HUDEP-2 (cell line): ENCODE measurements around the gene DCLK2.

ENCODE experiments used
- DNase-seq, 76 experiments: peaks; one replicate each; lab custom pipeline; 2025; ENCODE audit not compliant: unreplicated experiment in 76 of 76; lab: John Stamatoyannopoulos, UW

The DCLK2 gene

GRCh38 chr4:150234246-150234645 lies 156.0 kb downstream of the DCLK2 start:
- DNase-seq, result no peak

DNA sequence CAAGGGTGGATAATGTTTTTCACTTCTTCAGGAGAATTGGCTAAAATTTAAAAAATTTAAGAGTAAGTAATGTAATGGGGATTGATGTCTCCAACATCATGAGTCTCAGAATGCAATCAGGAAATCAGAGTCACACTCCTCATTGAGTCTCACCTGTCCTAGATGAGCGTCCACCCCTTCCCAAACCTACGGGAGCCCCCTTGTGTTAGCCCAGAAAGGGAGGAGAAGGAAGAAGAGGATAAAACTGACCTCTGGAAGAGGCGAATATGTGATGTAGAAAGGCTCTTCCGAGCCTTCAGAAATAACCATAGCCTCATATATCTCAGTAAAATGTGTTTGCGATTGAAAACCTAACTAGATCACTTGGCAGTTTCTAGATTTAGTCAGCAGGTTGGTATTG lies 157.1 kb downstream of the DCLK2 start:
- DNase-seq, result no peak

DNA sequence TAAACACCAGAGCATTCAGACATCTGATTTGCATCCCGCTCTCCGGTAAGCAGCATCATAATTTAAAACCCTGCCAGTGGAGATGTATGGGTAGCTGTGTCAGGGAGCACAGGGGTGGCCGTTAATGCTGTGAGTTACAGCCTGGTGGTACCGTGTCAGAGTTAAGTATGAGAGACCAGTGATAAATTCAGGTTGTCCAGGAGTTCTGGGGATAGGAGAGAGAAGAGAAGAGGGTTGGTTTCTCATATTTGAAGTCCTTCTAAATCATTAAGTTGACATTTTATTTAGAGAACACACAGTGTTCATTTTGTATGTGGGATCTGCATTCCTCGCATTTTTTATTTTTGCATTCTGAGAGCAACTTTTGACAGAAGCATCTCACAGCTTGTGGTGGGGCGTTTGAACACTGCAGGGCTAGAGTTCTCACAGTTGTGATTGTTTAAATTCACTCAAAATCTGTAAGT lies 157.6 kb downstream of the DCLK2 start:
- DNase-seq, result no peak

- DNase-seq, result no peak
Observed at GRCh38 chr4:150236626-150237025, 158.4 kb downstream of the DCLK2 start.

- DNase-seq, result peak in 1 of 76 experiments; percentile 2
Observed at GRCh38 chr4:150237110-150237872, 159.0 kb downstream of the DCLK2 start.

DNA sequence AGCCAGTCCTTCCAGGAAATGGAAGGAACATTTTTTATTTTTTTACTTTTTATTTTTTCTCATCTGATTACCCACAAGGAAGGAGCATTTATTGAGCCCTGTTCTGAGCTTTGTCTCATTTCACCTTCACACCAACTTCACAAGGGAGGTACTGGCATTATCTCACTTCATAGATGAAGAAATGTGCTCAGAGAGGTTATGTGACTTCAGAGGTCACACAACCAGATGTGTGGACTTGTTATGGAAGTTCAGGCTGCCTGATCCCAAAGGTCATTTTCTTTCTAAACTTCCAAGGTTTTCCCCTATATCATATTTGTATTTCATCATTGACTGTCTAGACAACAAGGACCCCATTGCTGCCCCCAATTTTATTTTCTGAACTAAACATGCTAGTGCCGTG lies 160.3 kb downstream of the DCLK2 start:
- DNase-seq, result no peak

GRCh38 chr4:150240011-150240410 lies 161.8 kb downstream of the DCLK2 start:
- DNase-seq, result no peak

DNA sequence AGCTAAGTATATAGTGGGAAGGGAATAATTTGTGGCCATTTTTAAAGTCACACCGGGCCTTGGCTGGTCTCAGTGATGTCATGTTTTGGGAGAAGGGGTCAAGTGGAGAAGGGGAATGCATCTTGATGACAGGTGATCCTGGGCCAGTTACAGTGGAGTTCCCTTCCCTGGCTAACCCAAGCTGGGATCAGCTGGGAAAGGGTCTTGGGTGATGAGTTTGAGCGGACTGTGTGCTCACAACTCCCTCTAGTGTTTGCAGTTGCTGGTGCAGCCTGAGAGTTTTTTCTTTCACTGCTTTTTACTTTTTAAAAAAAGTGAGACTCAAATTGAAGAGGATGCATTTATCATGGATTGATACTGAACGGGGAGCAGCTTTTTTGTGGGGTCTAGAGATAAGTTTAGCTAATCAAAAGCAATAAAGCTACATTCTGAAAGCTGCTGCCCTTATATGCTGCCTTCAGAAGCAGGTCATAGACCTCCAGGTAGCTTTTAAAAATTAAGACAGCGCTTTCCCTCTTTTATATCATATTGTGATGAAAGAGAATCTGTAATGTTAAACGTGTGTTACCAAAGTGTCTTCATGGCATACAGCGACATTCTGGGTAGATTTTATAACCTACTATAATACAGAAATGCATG lies 164.7 kb downstream of the DCLK2 start:
- DNase-seq, result peak in 5 of 76 experiments; percentile 3 to 23 (median 12)

DNA sequence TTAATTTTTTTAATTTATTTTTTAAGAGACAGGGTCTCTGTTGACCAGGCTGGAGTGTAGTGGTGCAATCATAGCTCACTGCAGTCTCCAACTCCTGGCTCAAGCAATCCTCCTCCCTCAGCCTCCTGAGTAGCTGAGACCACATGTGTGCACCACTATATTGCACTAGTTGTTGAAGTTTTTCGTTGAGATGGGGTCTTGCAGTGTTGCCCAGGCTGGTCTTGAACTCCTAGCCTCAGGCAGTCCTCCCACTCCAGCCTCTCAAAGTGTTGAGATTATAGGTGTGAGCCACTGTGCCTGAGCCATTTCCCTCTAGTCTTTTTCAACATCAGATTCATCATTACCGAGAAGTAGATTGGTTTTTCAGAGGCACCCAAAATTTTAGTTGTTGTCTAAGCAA lies 165.7 kb downstream of the DCLK2 start:
- DNase-seq, result no peak

DNA sequence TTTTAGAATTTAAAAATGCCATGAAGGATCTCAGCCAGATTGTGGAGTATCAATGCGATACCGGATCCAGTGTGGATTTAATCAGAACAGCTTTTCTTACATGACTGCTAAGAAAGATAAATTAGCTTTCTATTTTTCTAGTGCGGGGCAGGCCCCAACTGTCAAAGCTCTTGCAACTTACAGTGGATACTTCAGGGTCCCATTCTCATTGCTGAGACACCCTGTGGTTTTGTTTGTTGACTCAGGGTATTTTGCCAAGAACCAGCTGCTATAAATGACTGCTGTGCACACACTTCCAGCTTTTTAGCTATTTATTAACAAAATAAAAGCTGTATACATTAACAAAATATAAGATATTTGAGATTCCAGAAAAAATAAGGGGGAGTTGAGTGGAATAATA lies 166.4 kb downstream of the DCLK2 start:
- DNase-seq, result no peak

DNA sequence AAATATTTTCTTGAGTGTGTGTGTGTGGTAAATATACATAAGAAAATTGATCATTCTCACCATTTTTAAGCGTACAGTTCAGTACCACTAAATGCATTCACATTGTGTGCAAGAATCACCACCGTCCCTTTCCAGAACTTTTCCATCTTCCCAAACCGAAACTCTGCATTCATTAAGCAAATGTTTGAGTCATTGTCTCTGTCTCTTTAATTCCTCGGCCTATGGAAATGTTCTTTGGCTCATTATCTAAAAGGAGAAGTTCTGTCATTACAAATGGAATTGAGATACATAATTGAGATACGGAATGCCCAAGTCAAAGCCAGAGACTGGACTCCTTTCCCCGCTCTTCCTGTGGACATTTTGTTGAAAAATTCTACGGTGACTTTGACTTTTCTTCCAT lies 168.9 kb downstream of the DCLK2 start:
- no peak for DNase-seq

GRCh38 chr4:150248181-150248580 lies 169.9 kb downstream of the DCLK2 start:
- DNase-seq, result no peak

DNA sequence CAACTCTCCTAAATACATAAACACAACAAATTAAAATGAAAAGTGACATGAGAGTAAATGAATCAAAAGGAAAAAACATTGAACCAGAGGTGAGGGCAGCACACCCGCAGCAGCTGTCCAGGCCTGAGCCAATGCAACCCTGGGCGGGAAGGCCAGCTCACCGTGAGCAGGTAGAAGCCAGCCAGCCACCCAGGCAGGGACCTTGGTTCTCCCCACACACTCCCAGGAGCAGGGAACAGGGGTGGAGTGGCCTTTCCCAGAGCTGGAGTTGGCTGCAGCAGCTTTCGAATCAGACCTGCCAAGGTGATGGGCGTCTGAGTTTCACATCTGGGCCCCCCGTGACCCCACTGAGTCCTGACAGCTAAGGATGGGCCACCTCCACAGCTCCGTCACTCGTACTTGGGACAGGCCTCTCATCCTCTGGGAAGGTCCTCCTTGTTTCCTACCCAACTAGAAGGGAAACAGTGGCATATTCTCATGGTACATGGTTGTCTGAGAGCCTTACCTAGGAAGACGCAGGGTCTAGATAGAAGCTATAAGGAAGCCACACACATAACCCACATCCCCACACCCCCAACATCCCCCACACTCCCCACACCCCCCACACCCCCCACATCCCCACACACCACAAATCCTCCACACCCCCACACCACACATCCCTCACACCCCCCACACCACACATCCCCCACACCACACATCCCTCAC lies 172.2 kb downstream of the DCLK2 start:
- DNase-seq, result no peak

GRCh38 chr4:150250998-150251651 lies 172.9 kb downstream of the DCLK2 start:
- DNase-seq, result no peak

GRCh38 chr4:150251752-150252190 lies 173.5 kb downstream of the DCLK2 start:
- DNase-seq, result no peak

DNA sequence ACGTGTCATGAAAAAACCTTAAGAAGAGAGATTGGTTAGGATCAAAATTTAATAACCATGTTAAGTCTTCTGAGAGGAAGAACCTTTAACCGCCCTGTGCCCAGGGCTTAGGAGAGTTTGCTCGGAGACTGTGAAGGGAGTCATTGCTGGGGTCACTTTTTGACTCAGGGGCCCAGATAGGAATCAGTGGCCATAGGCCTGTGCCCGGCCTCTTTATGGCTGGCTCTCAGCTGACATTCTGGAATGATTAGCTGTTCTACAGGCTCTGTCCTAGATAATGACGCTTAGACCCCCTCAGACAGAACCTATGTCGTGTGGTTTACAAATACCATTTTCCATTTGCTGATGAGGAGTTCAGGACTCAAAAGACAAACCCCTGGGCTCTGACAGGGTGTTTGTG lies 174.1 kb downstream of the DCLK2 start:
- no peak for DNase-seq

DNA sequence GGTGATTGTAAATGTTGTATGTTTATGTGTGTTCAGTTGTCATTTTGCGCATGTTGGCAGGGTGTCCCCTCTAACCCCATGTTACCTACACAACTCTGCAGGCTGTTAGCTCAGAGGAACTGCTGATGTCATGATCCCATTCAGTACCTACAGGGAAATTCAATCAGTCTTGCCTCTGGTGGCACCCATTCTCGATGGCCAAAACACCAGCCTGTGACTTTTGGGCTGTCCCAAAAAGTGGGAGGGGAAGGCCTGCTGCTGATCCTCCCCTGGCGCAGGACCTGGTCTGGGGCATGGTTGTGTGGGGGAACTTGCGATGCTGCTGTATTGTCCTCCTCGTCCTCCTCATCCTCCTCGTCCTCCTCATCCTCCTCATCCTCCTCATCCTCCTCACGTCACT lies 174.5 kb downstream of the DCLK2 start:
- no peak for DNase-seq

- DNase-seq, result no peak
Observed at GRCh38 chr4:150253416-150253815, 175.2 kb downstream of the DCLK2 start.

DNA sequence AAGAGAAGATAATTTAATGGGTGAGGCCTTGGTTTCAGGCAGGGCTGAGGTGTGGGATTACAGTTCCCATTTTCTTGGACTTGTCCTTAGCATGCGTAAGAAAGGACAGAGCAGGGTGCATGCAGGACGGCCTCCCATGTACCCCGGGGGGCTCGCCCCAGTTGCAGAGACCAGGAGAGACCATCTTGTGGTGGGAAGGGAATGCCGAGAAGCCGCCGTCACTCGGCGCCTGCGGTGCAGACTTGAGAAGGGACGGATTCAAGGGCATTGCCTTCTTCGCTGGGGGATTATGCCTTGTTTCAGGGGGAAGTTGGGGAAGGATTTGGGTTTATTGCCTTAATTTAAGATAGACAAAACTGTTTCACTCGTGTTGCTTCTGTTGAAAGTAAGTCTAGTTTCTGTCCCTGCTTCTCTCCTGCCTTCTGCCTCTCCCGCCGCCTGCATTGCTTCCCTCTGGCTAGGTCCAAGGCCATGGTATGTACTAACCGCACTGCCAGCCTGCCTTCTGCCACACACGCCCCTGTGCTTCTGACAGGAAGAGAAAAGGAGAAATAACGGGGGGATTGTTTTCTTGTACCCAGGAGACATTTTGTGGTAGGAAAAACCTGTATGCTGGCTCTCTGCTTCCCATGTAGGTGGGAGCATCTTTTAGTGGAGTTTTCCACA lies 175.9 kb downstream of the DCLK2 start:
- DNase-seq, result no peak

DNA sequence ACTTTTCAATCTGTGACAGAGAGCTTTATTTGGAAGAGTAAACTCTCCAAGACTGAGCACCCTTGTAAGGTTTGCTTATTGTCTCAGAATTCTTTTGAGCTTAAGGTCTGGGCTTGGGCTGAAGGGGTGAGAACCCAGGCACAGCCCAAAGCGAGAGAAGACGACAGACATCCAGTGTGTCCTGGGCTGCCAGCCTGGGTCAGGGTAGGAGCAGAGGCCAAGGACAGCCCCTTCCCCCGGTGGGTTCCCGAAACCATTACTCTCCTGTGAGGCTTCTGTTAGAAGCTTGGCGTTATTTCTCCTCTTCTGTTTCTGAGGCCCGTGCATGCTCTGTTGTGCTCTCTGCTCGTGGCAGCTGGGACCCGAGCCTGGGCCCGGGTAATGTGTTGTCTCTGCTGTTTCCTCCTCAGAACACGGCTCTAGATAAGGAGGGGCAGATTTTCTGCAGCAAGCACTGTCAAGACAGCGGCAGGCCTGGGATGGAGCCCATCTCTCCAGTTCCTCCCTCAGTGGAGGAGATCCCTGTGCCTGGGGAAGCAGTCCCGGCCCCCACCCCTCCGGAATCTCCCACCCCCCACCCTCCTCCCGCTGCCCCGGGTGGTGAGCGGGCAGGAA lies 177.5 kb downstream of the DCLK2 start:
- DNase-seq, result no peak
